Measurements from ENCODE around the gene FRAT1. TPM values are rescaled to one million over a fixed set of nuclear protein-coding genes. Genes with fewer than 3 reads are reported as not detected.

The FRAT1 gene
- polyA plus RNA-seq, 1 experiment = 1.1 TPM

GRCh38 chr10:97311111-97311626 is 7.9 kb upstream of the FRAT1 start:
- Histone ChIP-seq H3K27ac (ENCODE audit: low read depth, low read length) (no peak overlapping the region), H3K27me3 (ENCODE audit: control insufficient read depth, insufficient read depth, low read length) (no peaks in the 10 kb centered on the region), H3K9me3 (ENCODE audit: control insufficient read depth, insufficient read depth, low read length) (no peaks in the 10 kb centered on the region), H3K4me3 (ENCODE audit: low read depth, low read length) (no peak overlapping the region)
- ChIA-PET CTCF (interaction anchor here (0.9 kb wide), 1 partner anchor 32 kb away, joined by 4 read pairs; no protein-coding TSS in a partner anchor), POLR2A (no interaction called here)
- no peak for TF ChIP-seq CTCF (IDR thresholded peaks at IDR 0.05; ENCODE audit: low read depth, low read length)
- no peak for DNase-seq (ENCODE audit: low read depth, low spot score)

- CTCF ChIA-PET = no interaction called here
- no peak overlapping the region for H3K4me3 ChIP-seq (ENCODE audit: low read depth, low read length)
- no peak for TF ChIP-seq CTCF (IDR thresholded peaks at IDR 0.05; ENCODE audit: low read depth, low read length)
- no peak for DNase-seq (ENCODE audit: low read depth, low spot score)
- H3K9me3 ChIP-seq (ENCODE audit: control insufficient read depth, insufficient read depth, low read length) = no peaks in the 10 kb centered on the region
- POLR2A ChIA-PET = no interaction called here
- no peaks in the 10 kb centered on the region for H3K27me3 ChIP-seq (ENCODE audit: control insufficient read depth, insufficient read depth, low read length)
- no peak overlapping the region for H3K27ac ChIP-seq (ENCODE audit: low read depth, low read length)
These were observed 6.2 kb upstream of the FRAT1 start for GRCh38 chr10:97312897-97313296.

GRCh38 chr10:97314671-97315070 is 4.4 kb upstream of the FRAT1 start:
- POLR2A ChIA-PET = interaction anchor here (0.7 kb wide), 1 partner anchor 18 kb away, joined by 3 read pairs; no protein-coding TSS in a partner anchor
- CTCF ChIA-PET = interaction anchor here (0.7 kb wide), 1 partner anchor 36 kb away, joined by 3 read pairs; no protein-coding TSS in a partner anchor
- DNase-seq (ENCODE audit: low read depth, low spot score) = no peak

GRCh38 chr10:97319671-97320479 is 804 bp downstream of the FRAT1 start:
- no peak for DNase-seq (ENCODE audit: low read depth, low spot score)
- ChIA-PET CTCF (interaction anchor here (0.8 to 2.0 kb wide), 5 partner anchors 11 to 85 kb away, joined by 3 to 7 read pairs (median 4); no protein-coding TSS in a partner anchor), POLR2A (interaction anchor here (1.0 to 2.3 kb wide), 4 partner anchors 8 to 41 kb away, joined by 4 to 18 read pairs (median 5); partner anchors contain the start of genes ARHGAP19 and FRAT2)
- peaks cover 6% of the 10 kb centered on the region for H3K27me3 ChIP-seq (ENCODE audit: control insufficient read depth, insufficient read depth, low read length)
- peak overlapping the region; percentile 79 for H3K4me3 ChIP-seq (ENCODE audit: low read depth, low read length)
- no peak for TF ChIP-seq CTCF (IDR thresholded peaks at IDR 0.05; ENCODE audit: low read depth, low read length)
- H3K27ac ChIP-seq (ENCODE audit: low read depth, low read length) = no peak overlapping the region
- H3K9me3 ChIP-seq (ENCODE audit: control insufficient read depth, insufficient read depth, low read length) = no peaks in the 10 kb centered on the region

More at GRCh38 chr10:97314671-97315070, 4.4 kb upstream of the FRAT1 start:
- no peak overlapping the region for H3K4me3 ChIP-seq (ENCODE audit: low read depth, low read length)
- no peak for TF ChIP-seq CTCF (IDR thresholded peaks at IDR 0.05; ENCODE audit: low read depth, low read length)
- H3K27ac ChIP-seq (ENCODE audit: low read depth, low read length) = no peak overlapping the region
- no peaks in the 10 kb centered on the region for H3K9me3 ChIP-seq (ENCODE audit: control insufficient read depth, insufficient read depth, low read length)
- no peaks in the 10 kb centered on the region for H3K27me3 ChIP-seq (ENCODE audit: control insufficient read depth, insufficient read depth, low read length)
